CD4-positive, alpha-beta T cell treated with Interleukin-4 for 4 hours (primary cell): ENCODE data around the gene CHD9NB.
A peak's percentile ranks its signal among the peaks of the same experiment; 100 is the strongest.

Experiments used
- DNase-seq: peaks from one replicate; pipeline ENCODE4 v3.0.0-alpha.2; 2020

CHD9NB gene

GRCh38 chr16:53052519-53053501 is at the start of gene CHD9NB:
Gene CHD9NB, minus strand, starts transcription at chr16:53052897. Its CDS starts 8,739 bp downstream, at chr16:53044158.
- DNase-seq: no peak

GRCh38 chr16:53100889-53101288 is 48.2 kb upstream of the CHD9NB start:
- no peak for DNase-seq

GRCh38 chr16:53100131-53100748 is 47.5 kb upstream of the CHD9NB start:
- DNase-seq: no peak

- DNase-seq: peak; percentile 64
These were observed 46.8 kb upstream of the CHD9NB start for GRCh38 chr16:53099318-53100130.

GRCh38 chr16:53098526-53099317 is 46.0 kb upstream of the CHD9NB start:
- DNase-seq: peak; percentile 59

- no peak for DNase-seq
These were observed 44.5 kb upstream of the CHD9NB start for GRCh38 chr16:53097190-53097589.

- peak; percentile 30 for DNase-seq
These were observed 41.4 kb upstream of the CHD9NB start for GRCh38 chr16:53094013-53094630.

- no peak for DNase-seq
These were observed 40.6 kb upstream of the CHD9NB start for GRCh38 chr16:53093162-53093744.

- DNase-seq: no peak
These were observed 39.6 kb upstream of the CHD9NB start for GRCh38 chr16:53092284-53092683.

- DNase-seq: peak; percentile 24
These were observed 38.9 kb upstream of the CHD9NB start for GRCh38 chr16:53091466-53092211.

- no peak for DNase-seq
These were observed 38.1 kb upstream of the CHD9NB start for GRCh38 chr16:53090591-53091411.

- DNase-seq: no peak
These were observed 37.5 kb upstream of the CHD9NB start for GRCh38 chr16:53090286-53090590.

GRCh38 chr16:53089434-53090285 is 37.0 kb upstream of the CHD9NB start:
- no peak for DNase-seq

GRCh38 chr16:53087101-53087500 is 34.4 kb upstream of the CHD9NB start:
- DNase-seq: no peak

GRCh38 chr16:53085931-53086421 is 33.3 kb upstream of the CHD9NB start:
- DNase-seq: no peak

- no peak for DNase-seq
These were observed 32.7 kb upstream of the CHD9NB start for GRCh38 chr16:53085369-53085843.

- DNase-seq: no peak
These were observed 32.1 kb upstream of the CHD9NB start for GRCh38 chr16:53084746-53085334.

- no peak for DNase-seq
These were observed 31.4 kb upstream of the CHD9NB start for GRCh38 chr16:53084141-53084541.
